GM19193 (cell line): ENCODE results near the gene VPS37C.

ENCODE experiments used
- POLR2A ChIP-seq: IDR thresholded peaks from 4 replicates; pipeline ENCODE4 v1.6.1; 2011; ENCODE audit not compliant: insufficient read depth, insufficient read length; ENCODE audit errors: extremely low read depth

The VPS37C gene

GRCh38 chr11:61174273-61174672 lies 13.0 kb upstream of the VPS37C start:
- no peak for TF ChIP-seq POLR2A

GRCh38 chr11:61173456-61173855 lies 12.2 kb upstream of the VPS37C start:
- TF ChIP-seq POLR2A = no peak

GRCh38 chr11:61172888-61173287 lies 11.7 kb upstream of the VPS37C start:
- no peak for TF ChIP-seq POLR2A

GRCh38 chr11:61172356-61172755 lies 11.1 kb upstream of the VPS37C start:
- TF ChIP-seq POLR2A = no peak

GRCh38 chr11:61171907-61172306 lies 10.7 kb upstream of the VPS37C start:
- no peak for TF ChIP-seq POLR2A

GRCh38 chr11:61170566-61170965 lies 9.3 kb upstream of the VPS37C start:
- no peak for TF ChIP-seq POLR2A

- no peak for TF ChIP-seq POLR2A
Measured at GRCh38 chr11:61168800-61169199, 7.6 kb upstream of the VPS37C start.

GRCh38 chr11:61168042-61168688 lies 6.9 kb upstream of the VPS37C start:
- no peak for TF ChIP-seq POLR2A

GRCh38 chr11:61164606-61165424 lies 3.6 kb upstream of the VPS37C start:
- no peak for TF ChIP-seq POLR2A

- TF ChIP-seq POLR2A = no peak
Measured at GRCh38 chr11:61163714-61164605, 2.7 kb upstream of the VPS37C start.

GRCh38 chr11:61163021-61163420 lies 1.8 kb upstream of the VPS37C start:
- no peak for TF ChIP-seq POLR2A

GRCh38 chr11:61162092-61162941 lies 1.1 kb upstream of the VPS37C start:
- no peak for TF ChIP-seq POLR2A

- no peak for TF ChIP-seq POLR2A
Measured at GRCh38 chr11:61160487-61161189, 588 bp downstream of the VPS37C start.
